ENCODE data around the gene PWWP2A. TPM values are rescaled to one million over a fixed set of nuclear protein-coding genes. Genes with fewer than 3 reads are reported as not detected.

PWWP2A gene
- total and polyA plus RNA-seq, 3 experiments from 2014 or later, result 24.0 to 31.7 (median 26.2) TPM

GRCh38 chr5:160089531-160089930 is 29.7 kb downstream of the PWWP2A start:
- ChIA-PET POLR2A (no interaction called here), CTCF (no interaction called here)
- H3K4me1 Mint-ChIP-seq, result peaks cover 0 to 13% (median 11%) of the 10 kb centered on the region in 3 donors
- no peak overlapping the region for H3K4me3 Mint-ChIP-seq
- H3K9me3 Mint-ChIP-seq, result no peaks in the 10 kb centered on the region
- H3K27ac ChIP-seq (ENCODE audit: low read depth, low read length), result no peak overlapping the region
- H3K9me3 ChIP-seq (ENCODE audit: low read length), result no peaks in the 10 kb centered on the region
- no peak for DNase-seq
- H3K36me3 Mint-ChIP-seq, result peaks cover 11 to 43% (median 27%) of the 10 kb centered on the region in 3 donors
- no peak overlapping the region for H3K4me3 ChIP-seq (ENCODE audit: low read length)
- no peaks in the 10 kb centered on the region for H3K27me3 ChIP-seq (ENCODE audit: insufficient read depth, low read length, poor library complexity, severe bottlenecking)
- peaks cover 6% of the 10 kb centered on the region for H3K36me3 ChIP-seq (ENCODE audit: insufficient read depth, low read length)
- H3K27me3 Mint-ChIP-seq, result no peaks in the 10 kb centered on the region
- H3K27ac Mint-ChIP-seq, result no peak overlapping the region
- no peaks in the 10 kb centered on the region for H3K4me1 ChIP-seq (ENCODE audit: insufficient read depth, low read length)

- POLR2A ChIA-PET, result no interaction called here
- Mint-ChIP-seq H3K36me3 (peaks cover 8 to 36% (median 20%) of the 10 kb centered on the region in 3 donors), H3K9me3 (no peaks in the 10 kb centered on the region), H3K4me1 (peaks cover 0 to 7% (median 5%) of the 10 kb centered on the region in 3 donors), H3K27ac (peak overlapping the region in 1 of 8 donors; percentile 25), H3K4me3 (no peak overlapping the region), H3K27me3 (no peaks in the 10 kb centered on the region)
- Histone ChIP-seq H3K27me3 (ENCODE audit: insufficient read depth, low read length, poor library complexity, severe bottlenecking) (no peaks in the 10 kb centered on the region), H3K27ac (ENCODE audit: low read depth, low read length) (no peak overlapping the region), H3K9me3 (ENCODE audit: low read length) (no peaks in the 10 kb centered on the region), H3K36me3 (ENCODE audit: insufficient read depth, low read length) (peaks cover 4% of the 10 kb centered on the region), H3K4me3 (ENCODE audit: low read length) (no peak overlapping the region), H3K4me1 (ENCODE audit: insufficient read depth, low read length) (no peaks in the 10 kb centered on the region)
- CTCF ChIA-PET, result interaction anchor here (1.3 kb wide), 1 partner anchor 102 kb away, joined by 4 read pairs; no protein-coding TSS in a partner anchor
- DNase-seq, result no peak
Observed at GRCh38 chr5:160088805-160089204, 30.4 kb downstream of the PWWP2A start.

- CTCF ChIA-PET, result interaction anchor here (1.3 kb wide), 1 partner anchor 100 kb away, joined by 4 read pairs; no protein-coding TSS in a partner anchor
- POLR2A ChIA-PET, result no interaction called here
- H3K36me3 Mint-ChIP-seq, result peaks cover 0 to 21% (median 7%) of the 10 kb centered on the region in 3 donors
Observed at GRCh38 chr5:160087199-160087598, 32.1 kb downstream of the PWWP2A start.

DNA sequence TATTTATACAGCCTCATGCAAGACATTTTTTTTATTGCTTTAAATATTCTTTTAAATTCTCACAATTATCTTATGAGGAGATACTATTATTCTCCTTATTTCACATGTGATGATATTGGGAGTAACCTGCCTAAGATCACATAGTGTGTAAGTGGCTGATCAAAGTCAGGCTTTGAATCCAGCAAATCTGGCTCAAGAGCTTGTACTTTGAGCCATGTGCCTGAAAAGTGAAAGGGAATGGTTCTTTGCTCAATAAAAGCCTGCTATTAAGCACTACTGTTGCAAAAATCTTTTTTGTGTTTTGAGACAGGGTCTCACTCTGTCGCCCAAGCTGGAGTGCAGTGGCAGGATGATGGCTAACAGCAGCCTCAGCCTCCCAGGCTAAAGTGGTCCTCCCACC is 35.1 kb downstream of the PWWP2A start:
- Mint-ChIP-seq H3K9me3 (no peaks in the 10 kb centered on the region), H3K27me3 (no peaks in the 10 kb centered on the region), H3K4me1 (peaks cover 0 to 4% (median 0%) of the 10 kb centered on the region in 3 donors), H3K27ac (no peak overlapping the region), H3K36me3 (peaks cover 0 to 19% (median 6%) of the 10 kb centered on the region in 3 donors), H3K4me3 (no peak overlapping the region)
- POLR2A ChIA-PET, result no interaction called here
- no peaks in the 10 kb centered on the region for H3K36me3 ChIP-seq (ENCODE audit: insufficient read depth, low read length)
- H3K27ac ChIP-seq (ENCODE audit: low read depth, low read length), result no peak overlapping the region
- H3K4me1 ChIP-seq (ENCODE audit: insufficient read depth, low read length), result no peaks in the 10 kb centered on the region
- H3K9me3 ChIP-seq (ENCODE audit: low read length), result no peaks in the 10 kb centered on the region
- CTCF ChIA-PET, result interaction anchor here (1.4 kb wide), 1 partner anchor 62 kb away, joined by 3 read pairs; no protein-coding TSS in a partner anchor
- no peak for DNase-seq
- no peak overlapping the region for H3K4me3 ChIP-seq (ENCODE audit: low read length)
- H3K27me3 ChIP-seq (ENCODE audit: insufficient read depth, low read length, poor library complexity, severe bottlenecking), result no peaks in the 10 kb centered on the region

More at GRCh38 chr5:160087199-160087598, 32.1 kb downstream of the PWWP2A start:
- Mint-ChIP-seq H3K9me3 (no peaks in the 10 kb centered on the region), H3K4me1 (peaks cover 0 to 5% (median 4%) of the 10 kb centered on the region in 3 donors), H3K4me3 (no peak overlapping the region), H3K27ac (no peak overlapping the region), H3K27me3 (no peaks in the 10 kb centered on the region)
- Histone ChIP-seq H3K36me3 (ENCODE audit: insufficient read depth, low read length) (no peaks in the 10 kb centered on the region), H3K4me3 (ENCODE audit: low read length) (no peak overlapping the region), H3K27me3 (ENCODE audit: insufficient read depth, low read length, poor library complexity, severe bottlenecking) (no peaks in the 10 kb centered on the region), H3K9me3 (ENCODE audit: low read length) (no peaks in the 10 kb centered on the region), H3K4me1 (ENCODE audit: insufficient read depth, low read length) (no peaks in the 10 kb centered on the region), H3K27ac (ENCODE audit: low read depth, low read length) (no peak overlapping the region)
- no peak for DNase-seq

DNA sequence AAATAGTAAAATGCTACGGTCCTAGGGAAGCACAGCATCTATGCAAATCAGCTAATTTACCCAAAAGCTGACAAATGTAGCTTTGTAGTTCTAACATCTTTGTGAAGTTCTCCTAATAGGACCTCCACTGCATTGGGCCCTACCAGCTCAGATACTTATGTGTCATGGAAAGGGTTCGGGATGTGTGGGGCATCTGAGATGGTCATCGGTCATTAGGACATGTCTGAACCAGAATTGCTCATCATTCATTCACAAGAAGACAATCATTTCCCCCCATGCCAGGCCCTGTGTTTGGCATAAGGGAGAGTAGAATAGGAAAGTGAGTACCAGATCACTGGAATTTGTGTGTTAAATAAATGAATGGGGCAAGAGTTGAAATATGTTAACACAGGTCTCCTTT is 35.7 kb downstream of the PWWP2A start:
- ChIA-PET POLR2A (no interaction called here), CTCF (no interaction called here)
- Histone ChIP-seq H3K36me3 (ENCODE audit: insufficient read depth, low read length) (no peaks in the 10 kb centered on the region), H3K27me3 (ENCODE audit: insufficient read depth, low read length, poor library complexity, severe bottlenecking) (no peaks in the 10 kb centered on the region), H3K27ac (ENCODE audit: low read depth, low read length) (no peak overlapping the region), H3K9me3 (ENCODE audit: low read length) (no peaks in the 10 kb centered on the region), H3K4me3 (ENCODE audit: low read length) (no peak overlapping the region), H3K4me1 (ENCODE audit: insufficient read depth, low read length) (no peaks in the 10 kb centered on the region)
- no peaks in the 10 kb centered on the region for H3K4me1 Mint-ChIP-seq
- H3K4me3 Mint-ChIP-seq, result no peak overlapping the region
- no peaks in the 10 kb centered on the region for H3K9me3 Mint-ChIP-seq
- H3K36me3 Mint-ChIP-seq, result peaks cover 0 to 21% (median 6%) of the 10 kb centered on the region in 3 donors
- no peak overlapping the region for H3K27ac Mint-ChIP-seq
- no peak for DNase-seq
- no peaks in the 10 kb centered on the region for H3K27me3 Mint-ChIP-seq

DNA sequence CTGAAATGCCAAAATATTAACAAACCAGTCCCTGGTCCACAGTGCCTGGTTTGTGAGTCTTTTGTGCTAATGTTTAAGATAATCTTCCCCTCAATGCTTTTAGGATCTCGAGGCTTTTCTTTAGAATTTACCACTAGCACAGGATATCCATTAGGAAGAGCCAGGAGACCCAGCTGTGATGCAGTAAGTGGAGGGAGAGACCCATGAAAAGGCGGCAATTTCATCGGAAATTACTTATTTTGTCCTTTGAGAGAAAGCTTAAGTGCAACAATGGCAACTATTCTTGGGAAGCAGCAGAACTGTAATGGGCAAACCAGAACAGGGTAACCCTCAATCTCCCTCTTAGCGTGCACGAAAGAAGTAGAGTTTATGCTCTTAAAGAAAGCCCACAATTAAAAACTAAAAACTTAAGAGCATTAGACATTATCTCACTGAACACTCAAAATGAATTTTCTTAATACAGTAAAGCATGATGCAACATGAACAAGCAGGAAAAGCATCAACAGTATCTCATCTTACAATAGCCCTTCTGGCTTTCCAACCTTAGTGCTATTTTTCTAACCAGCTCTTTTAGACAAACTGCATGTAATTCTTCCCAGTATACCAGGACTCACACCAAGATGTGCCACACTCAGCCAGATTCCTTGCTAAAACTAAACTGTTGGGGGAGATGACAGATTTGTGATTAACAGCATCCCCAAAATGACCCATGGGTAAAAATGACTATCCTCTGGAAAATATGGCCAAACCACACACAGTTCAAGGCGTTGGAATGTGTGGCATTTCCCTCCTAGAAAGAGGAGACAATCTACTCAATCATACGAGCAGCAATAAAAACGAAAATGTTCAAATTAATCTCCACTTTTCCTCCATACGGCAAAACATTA is 36.4 kb downstream of the PWWP2A start:
- H3K27ac ChIP-seq (ENCODE audit: low read depth, low read length), result no peak overlapping the region

DNA sequence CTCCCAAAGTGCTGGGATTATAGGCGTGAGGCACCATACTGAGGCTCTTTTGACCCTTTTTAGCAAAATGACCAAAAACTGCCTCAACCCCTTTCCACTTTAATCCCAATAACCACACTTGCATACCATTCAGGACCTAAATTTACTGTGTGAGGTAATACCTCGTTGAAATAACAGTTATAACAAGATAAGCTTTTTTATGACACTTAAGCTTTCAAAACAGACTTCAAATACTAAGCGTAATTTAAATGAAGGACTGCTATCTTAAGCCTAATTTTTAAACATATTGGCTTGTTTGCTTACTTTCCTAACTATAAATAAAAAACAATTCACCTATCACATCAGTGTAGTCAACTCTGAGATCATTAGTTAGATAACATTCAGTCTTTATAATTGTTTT is 37.8 kb downstream of the PWWP2A start:
- no peaks in the 10 kb centered on the region for H3K27me3 ChIP-seq (ENCODE audit: insufficient read depth, low read length, poor library complexity, severe bottlenecking)
- no peaks in the 10 kb centered on the region for H3K4me1 Mint-ChIP-seq
- no peaks in the 10 kb centered on the region for H3K36me3 ChIP-seq (ENCODE audit: insufficient read depth, low read length)
- H3K9me3 ChIP-seq (ENCODE audit: low read length), result no peaks in the 10 kb centered on the region
- H3K4me3 ChIP-seq (ENCODE audit: low read length), result no peak overlapping the region
- H3K27me3 Mint-ChIP-seq, result no peaks in the 10 kb centered on the region
- H3K4me1 ChIP-seq (ENCODE audit: insufficient read depth, low read length), result no peaks in the 10 kb centered on the region
- CTCF ChIA-PET, result interaction anchor here (1.4 kb wide), 1 partner anchor 10 kb away, joined by 5 read pairs; no protein-coding TSS in a partner anchor
- H3K36me3 Mint-ChIP-seq, result peaks cover 0 to 33% (median 9%) of the 10 kb centered on the region in 3 donors
- no peak overlapping the region for H3K27ac ChIP-seq (ENCODE audit: low read depth, low read length)
- DNase-seq, result no peak
- H3K4me3 Mint-ChIP-seq, result no peak overlapping the region
- peak overlapping the region in 1 of 8 donors; percentile 1 for H3K27ac Mint-ChIP-seq
- POLR2A ChIA-PET, result no interaction called here
- H3K9me3 Mint-ChIP-seq, result no peaks in the 10 kb centered on the region

More for the DNA sequence above, 36.4 kb downstream of the PWWP2A start:
- no peaks in the 10 kb centered on the region for H3K9me3 Mint-ChIP-seq
- H3K36me3 Mint-ChIP-seq, result peaks cover 0 to 26% (median 6%) of the 10 kb centered on the region in 3 donors
- CTCF ChIA-PET, result no interaction called here
- Histone ChIP-seq H3K4me3 (ENCODE audit: low read length) (no peak overlapping the region), H3K4me1 (ENCODE audit: insufficient read depth, low read length) (no peaks in the 10 kb centered on the region), H3K27me3 (ENCODE audit: insufficient read depth, low read length, poor library complexity, severe bottlenecking) (no peaks in the 10 kb centered on the region), H3K9me3 (ENCODE audit: low read length) (no peaks in the 10 kb centered on the region), H3K36me3 (ENCODE audit: insufficient read depth, low read length) (no peaks in the 10 kb centered on the region)
- H3K4me3 Mint-ChIP-seq, result no peak overlapping the region
- POLR2A ChIA-PET, result no interaction called here
- DNase-seq, result no peak
- H3K27me3 Mint-ChIP-seq, result no peaks in the 10 kb centered on the region
- H3K4me1 Mint-ChIP-seq, result no peaks in the 10 kb centered on the region
- peak overlapping the region in 1 of 8 donors; percentile 46 for H3K27ac Mint-ChIP-seq

DNA sequence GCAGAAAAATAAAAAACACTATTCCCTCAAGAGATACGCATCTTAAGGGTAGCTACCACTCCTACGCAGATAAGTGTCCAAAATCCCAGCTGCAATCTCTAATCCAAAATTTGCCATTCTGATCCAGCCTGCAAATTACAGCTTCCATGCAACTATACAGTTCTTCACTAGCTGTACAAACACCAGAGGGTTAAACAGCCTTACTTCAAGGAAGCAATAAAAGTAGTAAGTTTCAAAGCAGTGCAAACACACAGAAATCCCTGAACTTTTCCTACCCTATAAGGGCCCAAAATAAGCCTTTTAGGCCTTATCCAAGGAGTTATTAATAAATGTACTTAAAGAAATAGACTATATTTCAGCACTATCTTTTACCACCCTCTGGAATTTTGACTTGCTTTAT is 39.5 kb downstream of the PWWP2A start:
- no peaks in the 10 kb centered on the region for H3K27me3 Mint-ChIP-seq
- DNase-seq, result no peak
- ChIA-PET POLR2A (no interaction called here), CTCF (no interaction called here)
- no peak overlapping the region for H3K4me3 Mint-ChIP-seq
- H3K27ac ChIP-seq (ENCODE audit: low read depth, low read length), result no peak overlapping the region
- H3K36me3 ChIP-seq (ENCODE audit: insufficient read depth, low read length), result no peaks in the 10 kb centered on the region
- no peaks in the 10 kb centered on the region for H3K27me3 ChIP-seq (ENCODE audit: insufficient read depth, low read length, poor library complexity, severe bottlenecking)
- H3K9me3 Mint-ChIP-seq, result no peaks in the 10 kb centered on the region
- H3K4me1 Mint-ChIP-seq, result no peaks in the 10 kb centered on the region
- H3K9me3 ChIP-seq (ENCODE audit: low read length), result no peaks in the 10 kb centered on the region
- peaks cover 0 to 39% (median 9%) of the 10 kb centered on the region in 3 donors for H3K36me3 Mint-ChIP-seq
- no peak overlapping the region for H3K4me3 ChIP-seq (ENCODE audit: low read length)
- no peaks in the 10 kb centered on the region for H3K4me1 ChIP-seq (ENCODE audit: insufficient read depth, low read length)
- H3K27ac Mint-ChIP-seq, result no peak overlapping the region

All from CD8-positive, alpha-beta memory T cell (primary cell).